ENCODE measurements around the gene AGO4. TPM values are rescaled to one million over a fixed set of nuclear protein-coding genes. Genes with fewer than 3 reads are reported as not detected.

AGO4 gene
- polyA plus RNA-seq, 2 of the 4 experiments (the other 2 are of a cell fraction): 3.1 to 4.7 TPM

DNA sequence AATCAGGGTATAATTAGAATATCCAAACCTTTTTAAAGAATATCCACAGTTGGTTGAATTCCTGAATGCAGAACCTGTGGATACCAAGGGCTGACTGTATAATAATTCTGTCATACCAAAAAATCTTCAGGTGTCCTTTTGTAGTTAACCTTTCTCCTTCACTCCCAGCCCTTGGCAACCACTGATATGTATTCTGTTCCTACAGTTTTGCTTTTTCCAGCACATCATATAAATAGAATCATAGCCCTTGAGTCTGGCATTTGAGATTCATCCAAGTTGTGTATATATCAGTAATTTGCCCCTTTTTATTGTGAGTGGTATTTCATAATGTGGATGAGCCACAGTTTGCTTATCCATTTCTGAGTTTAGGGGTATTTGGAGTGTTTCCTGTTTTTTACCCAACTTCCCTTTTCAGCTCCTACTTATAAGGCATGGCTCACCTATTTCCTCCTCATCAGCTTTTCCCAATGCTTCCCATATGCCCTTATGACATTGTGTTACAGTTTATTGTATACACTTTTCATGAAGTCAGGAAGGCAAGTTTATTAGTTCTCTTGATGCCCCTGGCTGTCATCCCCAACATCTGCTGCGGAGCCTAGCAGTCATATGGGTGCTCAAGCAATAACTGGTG is 40.2 kb downstream of the AGO4 start:
- H3K4me3 ChIP-seq: no peak overlapping the region
- H3K27ac ChIP-seq: no peak overlapping the region
- no peak overlapping the region for H3K4me2 ChIP-seq
- H3K4me1 ChIP-seq: no peaks in the 10 kb centered on the region
- no peaks in the 10 kb centered on the region for H3K9me3 ChIP-seq
- ChIA-PET CTCF (interaction anchor here (0.7 kb wide), 1 partner anchor 9 kb away, joined by 3 read pairs; no protein-coding TSS in a partner anchor), POLR2A (no interaction called here)
- FAIRE-seq: no peak
- no peak for DNase-seq (ENCODE audit: low read depth in 1 of 2, low spot score in 1 of 2)
- 100% methylated on average over 1 of the region's 1 CpG for WGBS (ENCODE audit: missing lambda C conversion rate)
- TF ChIP-seq, protein P1, sequence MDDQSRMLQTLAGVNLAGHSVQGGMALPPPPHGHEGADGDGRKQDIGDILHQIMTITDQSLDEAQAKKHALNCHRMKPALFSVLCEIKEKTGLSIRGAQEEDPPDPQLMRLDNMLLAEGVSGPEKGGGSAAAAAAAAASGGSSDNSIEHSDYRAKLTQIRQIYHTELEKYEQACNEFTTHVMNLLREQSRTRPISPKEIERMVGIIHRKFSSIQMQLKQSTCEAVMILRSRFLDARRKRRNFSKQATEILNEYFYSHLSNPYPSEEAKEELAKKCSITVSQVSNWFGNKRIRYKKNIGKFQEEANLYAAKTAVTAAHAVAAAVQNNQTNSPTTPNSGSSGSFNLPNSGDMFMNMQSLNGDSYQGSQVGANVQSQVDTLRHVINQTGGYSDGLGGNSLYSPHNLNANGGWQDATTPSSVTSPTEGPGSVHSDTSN (IDR thresholded peaks at IDR 0.05): no peak
- TF ChIP-seq CHD4 (IDR thresholded peaks at IDR 0.05; ENCODE audit: borderline replicate concordance) (no peak), ZFP36 (IDR thresholded peaks at IDR 0.05; ENCODE audit: borderline replicate concordance, partially characterized antibody) (no peak), JUN (IDR thresholded peaks at IDR 0.05) (no peak), NR3C1 (IDR thresholded peaks at IDR 0.05) (no peak), TFCP2L1 (CRISPR knock-in tag; IDR thresholded peaks at IDR 0.05) (no peak)
- no peak for ATAC-seq

DNA sequence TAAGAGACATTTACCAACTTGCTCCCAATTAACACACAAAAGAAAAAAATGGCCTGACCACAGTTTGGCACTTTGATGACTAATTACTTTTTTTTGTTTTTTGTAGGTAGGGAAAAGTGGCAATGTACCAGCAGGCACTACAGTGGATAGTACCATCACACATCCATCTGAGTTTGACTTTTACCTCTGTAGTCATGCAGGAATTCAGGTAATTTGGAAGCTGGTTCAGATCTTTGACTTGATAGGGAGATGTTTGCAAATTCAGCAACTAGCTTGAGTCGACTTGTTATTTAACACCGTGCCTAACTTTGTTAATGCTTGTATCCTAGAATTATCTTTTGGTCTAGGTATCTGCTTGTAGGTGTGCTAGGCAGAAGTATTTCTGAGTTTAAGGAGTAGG is 42.2 kb downstream of the AGO4 start:
- H3K4me3 ChIP-seq: no peak overlapping the region

More for the DNA sequence above, 42.2 kb downstream of the AGO4 start:
- ATAC-seq: no peak
- TF ChIP-seq CBX2 (IDR thresholded peaks at IDR 0.05; ENCODE audit: borderline replicate concordance, low read depth) (no peak), TFCP2L1 (CRISPR knock-in tag; IDR thresholded peaks at IDR 0.05) (no peak), JUNB (IDR thresholded peaks at IDR 0.05) (no peak), EP300 (IDR thresholded peaks at IDR 0.05) (no peak), CBX8 (IDR thresholded peaks at IDR 0.05) (no peak), FOSB (CRISPR knock-in tag; IDR thresholded peaks at IDR 0.05) (no peak), MAZ (IDR thresholded peaks at IDR 0.05; ENCODE audit: borderline replicate concordance, low read depth, low read length) (no peak), HMGXB4 (CRISPR knock-in tag; IDR thresholded peaks at IDR 0.05; ENCODE audit: borderline replicate concordance) (no peak), POLR2A (IDR thresholded peaks at IDR 0.05; ENCODE audit: low read length) (no peak), NPAS2 (CRISPR knock-in tag; IDR thresholded peaks at IDR 0.05; ENCODE audit: borderline replicate concordance) (no peak), EHMT2 (IDR thresholded peaks at IDR 0.05; ENCODE audit: low read depth) (no peak), EHF (CRISPR knock-in tag; IDR thresholded peaks at IDR 0.05) (no peak), MAFK (IDR thresholded peaks at IDR 0.05; ENCODE audit: partially characterized antibody) (no peak), ZFP36 (IDR thresholded peaks at IDR 0.05; ENCODE audit: borderline replicate concordance, partially characterized antibody) (no peak), CEBPB (IDR thresholded peaks at IDR 0.05) (no peak), CHD2 (IDR thresholded peaks at IDR 0.05; ENCODE audit: low read length, partially characterized antibody) (no peak), NR3C1 (IDR thresholded peaks at IDR 0.05) (no peak), SMC3 (IDR thresholded peaks at IDR 0.05) (no peak)
- TF ChIP-seq, protein P2, sequence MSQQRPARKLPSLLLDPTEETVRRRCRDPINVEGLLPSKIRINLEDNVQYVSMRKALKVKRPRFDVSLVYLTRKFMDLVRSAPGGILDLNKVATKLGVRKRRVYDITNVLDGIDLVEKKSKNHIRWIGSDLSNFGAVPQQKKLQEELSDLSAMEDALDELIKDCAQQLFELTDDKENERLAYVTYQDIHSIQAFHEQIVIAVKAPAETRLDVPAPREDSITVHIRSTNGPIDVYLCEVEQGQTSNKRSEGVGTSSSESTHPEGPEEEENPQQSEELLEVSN (IDR thresholded peaks at IDR 0.05; ENCODE audit: borderline replicate concordance, low read depth): no peak
- TF ChIP-seq, protein P3, sequence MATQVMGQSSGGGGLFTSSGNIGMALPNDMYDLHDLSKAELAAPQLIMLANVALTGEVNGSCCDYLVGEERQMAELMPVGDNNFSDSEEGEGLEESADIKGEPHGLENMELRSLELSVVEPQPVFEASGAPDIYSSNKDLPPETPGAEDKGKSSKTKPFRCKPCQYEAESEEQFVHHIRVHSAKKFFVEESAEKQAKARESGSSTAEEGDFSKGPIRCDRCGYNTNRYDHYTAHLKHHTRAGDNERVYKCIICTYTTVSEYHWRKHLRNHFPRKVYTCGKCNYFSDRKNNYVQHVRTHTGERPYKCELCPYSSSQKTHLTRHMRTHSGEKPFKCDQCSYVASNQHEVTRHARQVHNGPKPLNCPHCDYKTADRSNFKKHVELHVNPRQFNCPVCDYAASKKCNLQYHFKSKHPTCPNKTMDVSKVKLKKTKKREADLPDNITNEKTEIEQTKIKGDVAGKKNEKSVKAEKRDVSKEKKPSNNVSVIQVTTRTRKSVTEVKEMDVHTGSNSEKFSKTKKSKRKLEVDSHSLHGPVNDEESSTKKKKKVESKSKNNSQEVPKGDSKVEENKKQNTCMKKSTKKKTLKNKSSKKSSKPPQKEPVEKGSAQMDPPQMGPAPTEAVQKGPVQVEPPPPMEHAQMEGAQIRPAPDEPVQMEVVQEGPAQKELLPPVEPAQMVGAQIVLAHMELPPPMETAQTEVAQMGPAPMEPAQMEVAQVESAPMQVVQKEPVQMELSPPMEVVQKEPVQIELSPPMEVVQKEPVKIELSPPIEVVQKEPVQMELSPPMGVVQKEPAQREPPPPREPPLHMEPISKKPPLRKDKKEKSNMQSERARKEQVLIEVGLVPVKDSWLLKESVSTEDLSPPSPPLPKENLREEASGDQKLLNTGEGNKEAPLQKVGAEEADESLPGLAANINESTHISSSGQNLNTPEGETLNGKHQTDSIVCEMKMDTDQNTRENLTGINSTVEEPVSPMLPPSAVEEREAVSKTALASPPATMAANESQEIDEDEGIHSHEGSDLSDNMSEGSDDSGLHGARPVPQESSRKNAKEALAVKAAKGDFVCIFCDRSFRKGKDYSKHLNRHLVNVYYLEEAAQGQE (IDR thresholded peaks at IDR 0.05): no peak
- Histone ChIP-seq H3K9me3 (no peaks in the 10 kb centered on the region), H3K27ac (no peak overlapping the region), H3K4me1 (no peaks in the 10 kb centered on the region), H3K4me2 (no peak overlapping the region)
- no peak for FAIRE-seq
- 93% methylated on average over 2 of the region's 2 CpGs for WGBS (ENCODE audit: missing lambda C conversion rate)
- DNase-seq (ENCODE audit: low read depth in 1 of 2, low spot score in 1 of 2): no peak
- ChIA-PET CTCF (interaction anchor here (0.6 to 1.2 kb wide), 2 partner anchors 8 to 9 kb away, joined by 4 read pairs; no protein-coding TSS in a partner anchor), POLR2A (no interaction called here)

Data from A549 (cell line).